Hematopoietic multipotent progenitor cell treated with erythropoietin and hydrocortisone succinate and interleukin-3 and kit ligand, for 15 days (in vitro differentiated cells): ENCODE data around the gene CALCB.
A peak's percentile ranks its signal among the peaks of the same experiment; 100 is the strongest.

Experiments
- DNase-seq: peaks from one replicate; pipeline ENCODE4 v3.0.0-alpha.2; 2015; ENCODE audit warnings: low spot score

Gene CALCB

GRCh38 chr11:15074206-15075161 lies 1.1 kb downstream of the CALCB start:
- DNase-seq, result peak; percentile 12

GRCh38 chr11:15075162-15075526 lies 1.8 kb downstream of the CALCB start:
- DNase-seq, result no peak

- no peak for DNase-seq
Measured at GRCh38 chr11:15091175-15091574, 17.8 kb downstream of the CALCB start.

GRCh38 chr11:15091625-15092024 lies 18.2 kb downstream of the CALCB start:
- no peak for DNase-seq

- DNase-seq, result no peak
Measured at GRCh38 chr11:15093432-15093831, 20.0 kb downstream of the CALCB start.

- DNase-seq, result no peak
Measured at GRCh38 chr11:15095736-15096228, 22.4 kb downstream of the CALCB start.

- DNase-seq, result no peak
Measured at GRCh38 chr11:15097411-15097810, 24.0 kb downstream of the CALCB start.

GRCh38 chr11:15099267-15099666 lies 25.9 kb downstream of the CALCB start:
- no peak for DNase-seq

- peak; percentile 22 for DNase-seq
Measured at GRCh38 chr11:15101072-15101709, 27.8 kb downstream of the CALCB start.

GRCh38 chr11:15104166-15104565 lies 30.8 kb downstream of the CALCB start:
- DNase-seq, result no peak

GRCh38 chr11:15106201-15106965 lies 33.0 kb downstream of the CALCB start:
- no peak for DNase-seq

- DNase-seq, result no peak
Measured at GRCh38 chr11:15107730-15108515, 34.5 kb downstream of the CALCB start.

- DNase-seq, result no peak
Measured at GRCh38 chr11:15108592-15109130, 35.3 kb downstream of the CALCB start.

- DNase-seq, result no peak
Measured at GRCh38 chr11:15109602-15110001, 36.2 kb downstream of the CALCB start.

- no peak for DNase-seq
Measured at GRCh38 chr11:15111215-15111614, 37.8 kb downstream of the CALCB start.

GRCh38 chr11:15112131-15112541 lies 38.7 kb downstream of the CALCB start:
- DNase-seq, result no peak

- DNase-seq, result no peak
Measured at GRCh38 chr11:15113381-15113780, 40.0 kb downstream of the CALCB start.

GRCh38 chr11:15114501-15115475 lies 41.4 kb downstream of the CALCB start, which contains the start of gene INSC:
TSS of gene INSC (plus strand) at chr11:15114923. CDS start at chr11:15149175, 34,252 bp downstream.
- DNase-seq, result no peak

- no peak for DNase-seq
Measured at GRCh38 chr11:15115686-15116085, 42.3 kb downstream of the CALCB start.

GRCh38 chr11:15117751-15118150 lies 44.4 kb downstream of the CALCB start:
- DNase-seq, result no peak
